ENCODE measurements around the gene SLC5A9. TPM values are rescaled to one million over a fixed set of nuclear protein-coding genes. Genes with fewer than 3 reads are reported as not detected.

Gene SLC5A9
- total and polyA plus RNA-seq, 9 of the 15 experiments (the other 6 are each of a cell fraction or from before 2014, with no cell fraction given): not detected

GRCh38 chr1:48181669-48182367 lies 40.7 kb upstream of the SLC5A9 start:
- Histone ChIP-seq H3K79me2 (ENCODE audit: control insufficient read depth, insufficient read depth, low read length) (no peaks in the 10 kb centered on the region), H3K9me1 (ENCODE audit: control insufficient read depth, insufficient read depth, low read length) (no peaks in the 10 kb centered on the region), H3K4me2 (ENCODE audit: insufficient read depth, low read length) (no peak overlapping the region), H3K9ac (ENCODE audit: insufficient read depth in 1 of 2, low read depth in 2 of 2, low read length in 2 of 2) (no peak overlapping the region), H3K36me3 (ENCODE audit: control insufficient read depth, insufficient read depth, low read length) (no peaks in the 10 kb centered on the region), H3K27me3 (ENCODE audit: control insufficient read depth in 2 of 2, insufficient read depth in 2 of 2, low read length in 2 of 2) (no peaks in the 10 kb centered on the region), H3K9me3 (replicated peaks; ENCODE audit: control insufficient read depth, insufficient read depth, low read depth, low read length) (no peaks in the 10 kb centered on the region), H3K4me3 (no peak overlapping the region), H2AFZ (ENCODE audit: low read depth, low read length) (no peak overlapping the region), H4K20me1 (replicated peaks; ENCODE audit: control insufficient read depth, insufficient read depth, low read length) (no peaks in the 10 kb centered on the region), H3K27ac (ENCODE audit: extremely low read depth, low read depth, low read length) (no peak overlapping the region), H3K4me1 (replicated peaks in 1 of 2; ENCODE audit: control insufficient read depth in 2 of 2, insufficient read depth in 2 of 2, low read length in 2 of 2) (peaks cover 0 to 6% of the 10 kb centered on the region in 2 experiments; a peak in 1 of 5 replicates)
- ATAC-seq (no peak), DNase-seq (ENCODE audit: extremely low read depth in 1 of 4, low spot score in 3 of 4) (no peak), FAIRE-seq (no peak)
- ChIA-PET CTCF (ENCODE audit: low intra/inter-chr PET ratio) (no interaction called here), POLR2A (no interaction called here)
- WGBS (ENCODE audit: insufficient coverage, low coverage, missing lambda C conversion rate): under 1% methylated on average over 5 of the region's 5 CpGs
- intact Hi-C loops (cut with micrococcal nuclease): no loop called here
- no TSS peak for BruUV-seq (replicated peaks)
- in situ Hi-C loops (cut with MboI): no loop called here
- TF ChIP-seq ZNF277 (CRISPR knock-in tag; IDR thresholded peaks at IDR 0.05; ENCODE audit: borderline replicate concordance): no peak
- no peak for TF ChIP-seq MEIS2 (IDR thresholded peaks at IDR 0.05; ENCODE audit: partially characterized antibody)
- no peak for TF ChIP-seq SMAD1 (IDR thresholded peaks at IDR 0.05; ENCODE audit: low read depth, low read length, partially characterized antibody)
- no peak for TF ChIP-seq LCOR (CRISPR knock-in tag; IDR thresholded peaks at IDR 0.05)
- no peak for TF ChIP-seq HIVEP1 (CRISPR knock-in tag; IDR thresholded peaks at IDR 0.05)
- TF ChIP-seq POLR2AphosphoS5 (IDR thresholded peaks at IDR 0.05; ENCODE audit: control insufficient read depth, insufficient read depth, low read depth, low read length): no peak
- TF ChIP-seq ZNF431 (CRISPR knock-in tag; IDR thresholded peaks at IDR 0.05): no peak
- TF ChIP-seq RBM39 (optimal IDR thresholded peaks at IDR 0.05; ENCODE audit: low read depth, low read length): no peak
- TF ChIP-seq SREBF2 (CRISPR knock-in tag; IDR thresholded peaks at IDR 0.05): no peak
